Measurements from ENCODE around the gene FNDC3B. TPM values are rescaled to one million over a fixed set of nuclear protein-coding genes. Genes with fewer than 3 reads are reported as not detected.

Gene FNDC3B
- total and polyA plus RNA-seq, 2 donors (not counting 3 experiments of a cell fraction or from before 2014, with no cell fraction given) = 91.6 to 295 TPM

GRCh38 chr3:172161959-172162358, 122.6 kb downstream of the FNDC3B start:
- H4K20me1 ChIP-seq (replicated peaks; ENCODE audit: control insufficient read depth, extremely low read depth, insufficient read depth, low read length) = peaks cover 8% of the 10 kb centered on the region
- no peak for TF ChIP-seq MYC (IDR thresholded peaks at IDR 0.05; ENCODE audit: low read depth, low read length)
- no peak for TF ChIP-seq EZH2 (IDR thresholded peaks at IDR 0.05; ENCODE audit: borderline replicate concordance, low read depth, low read length, severe bottlenecking)
- TF ChIP-seq JUN (IDR thresholded peaks at IDR 0.05; ENCODE audit: borderline replicate concordance, insufficient read depth, insufficient read length, low read depth) = no peak
- TF ChIP-seq GATA2 (IDR thresholded peaks at IDR 0.05; ENCODE audit: insufficient read depth, insufficient read length, low read depth, low read length) = no peak
- no peak for TF ChIP-seq POLR2AphosphoS5 (IDR thresholded peaks at IDR 0.05; ENCODE audit: insufficient read depth, low read depth, low read length)
- TF ChIP-seq, protein P1, sequence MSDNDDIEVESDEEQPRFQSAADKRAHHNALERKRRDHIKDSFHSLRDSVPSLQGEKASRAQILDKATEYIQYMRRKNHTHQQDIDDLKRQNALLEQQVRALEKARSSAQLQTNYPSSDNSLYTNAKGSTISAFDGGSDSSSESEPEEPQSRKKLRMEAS (IDR thresholded peaks at IDR 0.05; ENCODE audit: insufficient read depth, insufficient read length) = no peak
- TF ChIP-seq POLR2A (IDR thresholded peaks at IDR 0.05; ENCODE audit: low read depth, low read length) = no peak
- TF ChIP-seq, protein P2, sequence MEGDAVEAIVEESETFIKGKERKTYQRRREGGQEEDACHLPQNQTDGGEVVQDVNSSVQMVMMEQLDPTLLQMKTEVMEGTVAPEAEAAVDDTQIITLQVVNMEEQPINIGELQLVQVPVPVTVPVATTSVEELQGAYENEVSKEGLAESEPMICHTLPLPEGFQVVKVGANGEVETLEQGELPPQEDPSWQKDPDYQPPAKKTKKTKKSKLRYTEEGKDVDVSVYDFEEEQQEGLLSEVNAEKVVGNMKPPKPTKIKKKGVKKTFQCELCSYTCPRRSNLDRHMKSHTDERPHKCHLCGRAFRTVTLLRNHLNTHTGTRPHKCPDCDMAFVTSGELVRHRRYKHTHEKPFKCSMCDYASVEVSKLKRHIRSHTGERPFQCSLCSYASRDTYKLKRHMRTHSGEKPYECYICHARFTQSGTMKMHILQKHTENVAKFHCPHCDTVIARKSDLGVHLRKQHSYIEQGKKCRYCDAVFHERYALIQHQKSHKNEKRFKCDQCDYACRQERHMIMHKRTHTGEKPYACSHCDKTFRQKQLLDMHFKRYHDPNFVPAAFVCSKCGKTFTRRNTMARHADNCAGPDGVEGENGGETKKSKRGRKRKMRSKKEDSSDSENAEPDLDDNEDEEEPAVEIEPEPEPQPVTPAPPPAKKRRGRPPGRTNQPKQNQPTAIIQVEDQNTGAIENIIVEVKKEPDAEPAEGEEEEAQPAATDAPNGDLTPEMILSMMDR (IDR thresholded peaks at IDR 0.05; ENCODE audit: extremely low read depth in 1 of 2, insufficient read depth in 1 of 2, low read depth in 1 of 2, low read length in 2 of 2) = no peak
- peaks cover 3 to 5% of the 10 kb centered on the region in 2 experiments for H3K36me3 ChIP-seq (ENCODE audit: control insufficient read depth in 2 of 2, extremely low read depth in 1 of 2, insufficient read depth in 2 of 2, low read length in 2 of 2)
- dilution Hi-C loops (cut with MboI; ENCODE audit: extremely low pct_ligation_motif_present, low sequenced_read_pairs) = no loop called here
- POLR2A ChIA-PET = no interaction called here
- H3K9me3 ChIP-seq (replicated peaks; ENCODE audit: control insufficient read depth, insufficient read depth, low read length) = no peaks in the 10 kb centered on the region
- H3K27ac ChIP-seq (ENCODE audit: insufficient read depth, low read depth, low read length) = no peak overlapping the region
- H3K27me3 ChIP-seq (ENCODE audit: control insufficient read depth in 2 of 2, insufficient read depth in 2 of 2, low read length in 2 of 2) = no peaks in the 10 kb centered on the region
- H2AFZ ChIP-seq (ENCODE audit: low read depth, low read length) = no peak overlapping the region
- no peak overlapping the region for H3K9ac ChIP-seq (replicated peaks; ENCODE audit: extremely low read depth, insufficient read depth, low read length)
- CTCF ChIA-PET = interaction anchor here (1.7 kb wide), 1 partner anchor 13 kb away, joined by 5 read pairs; no protein-coding TSS in a partner anchor
- no peak for DNase-seq (ENCODE audit: low read depth, low spot score)
- no peak overlapping the region for H3K4me3 ChIP-seq (replicated peaks in 1 of 3; ENCODE audit: insufficient read depth in 1 of 3, low read depth in 1 of 3, low read length in 3 of 3)
- BruUV-seq (replicated peaks) = no TSS peak
- no peaks in the 10 kb centered on the region for H3K9me1 ChIP-seq (replicated peaks; ENCODE audit: control insufficient read depth, extremely low read depth, insufficient read depth, low read length)
- FAIRE-seq = no peak
- H3K4me2 ChIP-seq (ENCODE audit: insufficient read depth, low read length) = no peak overlapping the region
- H3K4me1 ChIP-seq (ENCODE audit: control insufficient read depth, extremely low read depth, insufficient read depth, low read length) = peaks cover 2% of the 10 kb centered on the region
- intact Hi-C loops (cut with micrococcal nuclease) = no loop called here
- peaks cover 94% of the 10 kb centered on the region for H3K79me2 ChIP-seq (ENCODE audit: control insufficient read depth, insufficient read depth, low read length)
